Gastroesophageal sphincter (tissue), 4 donors: ENCODE results near the gene UGCG. TPM values are rescaled to one million over a fixed set of nuclear protein-coding genes. Genes with fewer than 3 reads are reported as not detected.

Source experiments
- ATAC-seq: fragments of 150-250 bp; one replicate; pipeline ENCODE4 v1.9.1; 2016; ENCODE audit warnings: mild to moderate bottlenecking, moderate library complexity
- H3K27ac ChIP-seq, 4 donors: fragments of 200-600 bp; sonication (generic) in 3 of 4; 1 replicate in 3 of 4; 2 replicates in 1 of 4; pipeline ENCODE4 v1.5.1; 2016 to 2019
- H3K27me3 ChIP-seq: fragments of 200-600 bp; sonication (generic); one replicate; pipeline ENCODE4 v1.5.1; 2019
- H3K36me3 ChIP-seq, 2 donors: fragments of 200-600 bp; sonication (generic); one replicate each; pipeline ENCODE4 v1.5.1; 2019; ENCODE audit warnings: control low read depth in 1 of 2
- H3K4me1 ChIP-seq, 3 donors: fragments of 200-600 bp; sonication (generic); 1 replicate in 2 of 3; 2 replicates in 1 of 3; pipeline ENCODE4 v1.5.1; 2016 to 2019; ENCODE audit warnings: control low read depth in 2 of 3
- H3K4me3 ChIP-seq, 2 donors: fragments of 200-600 bp; sonication (generic); one replicate each; pipeline ENCODE4 v1.5.1; 2019; ENCODE audit warnings: mild to moderate bottlenecking in 1 of 2, moderate library complexity in 1 of 2
- H3K9me3 ChIP-seq, 3 donors: fragments of 200-600 bp; sonication (generic); one replicate each; pipeline ENCODE4 v1.5.1; 2017 to 2019; ENCODE audit warnings: control low read depth in 2 of 3
- CTCF ChIP-seq, 4 experiments: fragments of 200-600 bp in 2 of 4; fragments of 450-650 bp in 2 of 4; sonication (generic) in 1 of 4; IDR thresholded peaks; one replicate each; pipeline ENCODE4 v1.5.1; 2017 to 2019; ENCODE audit warnings: antibody characterized with exemption in 4 of 4, mild to moderate bottlenecking in 2 of 4, moderate library complexity in 2 of 4
- EP300 ChIP-seq: sonication (generic); formaldehyde crosslinking; IDR thresholded peaks from one replicate; pipeline ENCODE4 v1.6.1; 2017; ENCODE audit warnings: antibody characterized with exemption, mild to moderate bottlenecking
- POLR2A ChIP-seq, 2 donors: fragments of 450-650 bp; IDR thresholded peaks; one replicate each; pipeline ENCODE4 v1.6.1; 2017; ENCODE audit warnings: antibody characterized with exemption in 2 of 2, mild to moderate bottlenecking in 2 of 2, moderate library complexity in 1 of 2
- POLR2AphosphoS5 ChIP-seq: sonication (generic); formaldehyde crosslinking; IDR thresholded peaks from one replicate; pipeline ENCODE4 v1.6.1; 2017; ENCODE audit warnings: antibody characterized with exemption
- WGBS, 2 donors: methylation state at CpG; one replicate each; pipeline ENCODE4 v1.1.5; 2018; ENCODE audit warnings: low coverage in 1 of 2; 5-methylcytosine and 5-hydroxymethylcytosine counted together
- total RNA-seq, 4 donors: library from RNA; depleted of rRNA; stranded (reverse); fragments of >200 nt; gene quantifications; one replicate each; pipeline ENCODE4 v1.1.0, GENCODE V29; 2016

The UGCG gene
- total RNA-seq, 4 donors from 2014 or later = 30.0 to 52.6 (median 43.2) TPM

- H3K27ac ChIP-seq = no peak overlapping the region
- 61 to 97% methylated on average over 3 of the region's 6 CpGs for WGBS, 2 donors
- no peaks in the 10 kb centered on the region for H3K9me3 ChIP-seq
- ATAC-seq = no peak
- TF ChIP-seq POLR2AphosphoS5 = no peak
- no peak for TF ChIP-seq EP300
- no peak for TF ChIP-seq POLR2A (IDR thresholded peaks at IDR 0.05)
- TF ChIP-seq CTCF (IDR thresholded peaks at IDR 0.05) = no peak
- H3K36me3 ChIP-seq = no peaks in the 10 kb centered on the region
- no peak overlapping the region for H3K4me3 ChIP-seq
- peaks cover 0 to 14% (median 9%) of the 10 kb centered on the region in 3 donors for H3K4me1 ChIP-seq
- H3K27me3 ChIP-seq = no peaks in the 10 kb centered on the region
These were observed 65.4 kb downstream of the UGCG start for GRCh38 chr9:111962021-111962420.

GRCh38 chr9:111963995-111964394 lies 67.4 kb downstream of the UGCG start:
- WGBS, 2 donors = 83% methylated on average over 2 of the region's 2 CpGs; no CpG with 5 or more reads in 1 of the 2 donors

GRCh38 chr9:111965566-111966019 lies 69.0 kb downstream of the UGCG start:
- Histone ChIP-seq H3K27ac (no peak overlapping the region), H3K4me1 (no peaks in the 10 kb centered on the region), H3K27me3 (no peaks in the 10 kb centered on the region), H3K36me3 (no peaks in the 10 kb centered on the region), H3K4me3 (no peak overlapping the region), H3K9me3 (no peaks in the 10 kb centered on the region)
- 70 to 86% methylated on average over 5 of the region's 5 CpGs for WGBS, 2 donors
- no peak for TF ChIP-seq EP300
- TF ChIP-seq POLR2AphosphoS5 = peak; percentile 43
- ATAC-seq = no peak

More at GRCh38 chr9:111963995-111964394, 67.4 kb downstream of the UGCG start:
- Histone ChIP-seq H3K27ac (no peak overlapping the region), H3K27me3 (no peaks in the 10 kb centered on the region), H3K36me3 (no peaks in the 10 kb centered on the region), H3K4me1 (no peaks in the 10 kb centered on the region), H3K9me3 (no peaks in the 10 kb centered on the region), H3K4me3 (no peak overlapping the region)
- no peak for ATAC-seq
- TF ChIP-seq POLR2AphosphoS5 = no peak
- no peak for TF ChIP-seq POLR2A (IDR thresholded peaks at IDR 0.05)
- no peak for TF ChIP-seq EP300
- TF ChIP-seq CTCF (IDR thresholded peaks at IDR 0.05) = no peak

- Histone ChIP-seq H3K4me3 (no peak overlapping the region), H3K27me3 (no peaks in the 10 kb centered on the region), H3K36me3 (no peaks in the 10 kb centered on the region), H3K27ac (no peak overlapping the region), H3K9me3 (no peaks in the 10 kb centered on the region), H3K4me1 (no peaks in the 10 kb centered on the region)
- WGBS, 2 donors = 92 to 100% methylated on average over 4 to 10 of the region's 15 CpGs
- no peak for TF ChIP-seq EP300
- no peak for ATAC-seq
These were observed 69.6 kb downstream of the UGCG start for GRCh38 chr9:111966124-111966723.

- no peak for TF ChIP-seq POLR2AphosphoS5
- no peak for TF ChIP-seq EP300
- no peak for TF ChIP-seq CTCF (IDR thresholded peaks at IDR 0.05)
- TF ChIP-seq POLR2A (IDR thresholded peaks at IDR 0.05) = no peak
- H3K4me3 ChIP-seq = no peak overlapping the region
- peak; percentile 69 for ATAC-seq
- no peaks in the 10 kb centered on the region for H3K36me3 ChIP-seq
- no peaks in the 10 kb centered on the region for H3K9me3 ChIP-seq
- no peak overlapping the region for H3K27ac ChIP-seq
- WGBS, 2 donors = 100% methylated on average over 1 of the region's 1 CpG; no CpG with 5 or more reads in 1 of the 2 donors
- no peaks in the 10 kb centered on the region for H3K4me1 ChIP-seq
- no peaks in the 10 kb centered on the region for H3K27me3 ChIP-seq
These were observed 70.3 kb downstream of the UGCG start for GRCh38 chr9:111966861-111967291.

- Histone ChIP-seq H3K27me3 (no peaks in the 10 kb centered on the region), H3K27ac (no peak overlapping the region), H3K36me3 (no peaks in the 10 kb centered on the region), H3K4me1 (no peaks in the 10 kb centered on the region), H3K9me3 (no peaks in the 10 kb centered on the region), H3K4me3 (no peak overlapping the region)
- 100% methylated on average over 1 to 2 of the region's 3 CpGs for WGBS, 2 donors
- no peak for ATAC-seq
- TF ChIP-seq POLR2A (IDR thresholded peaks at IDR 0.05) (no peak), POLR2AphosphoS5 (no peak), EP300 (no peak), CTCF (IDR thresholded peaks at IDR 0.05) (no peak)
These were observed 71.0 kb downstream of the UGCG start for GRCh38 chr9:111967621-111968020.
